ENCODE results near the gene NECTIN4. TPM values are rescaled to one million over a fixed set of nuclear protein-coding genes. Genes with fewer than 3 reads are reported as not detected.
A peak's percentile ranks its signal among the peaks of the same experiment; 100 is the strongest.

The NECTIN4 gene
- total and polyA plus RNA-seq, 2 of the 13 experiments (the other 11 are each of a cell fraction or from before 2014, with no cell fraction given): 5.9 to 12.4 TPM

GRCh38 chr1:161074676-161075368, 14.5 kb downstream of the NECTIN4 start (continued):
- TF ChIP-seq ZNF816 (CRISPR knock-in tag; IDR thresholded peaks at IDR 0.05; ENCODE audit: borderline replicate concordance) (no peak), STAT6 (CRISPR knock-in tag; IDR thresholded peaks at IDR 0.05; ENCODE audit: borderline replicate concordance) (no peak), SP4 (CRISPR knock-in tag; IDR thresholded peaks at IDR 0.05) (no peak), KDM2A (CRISPR knock-in tag; IDR thresholded peaks at IDR 0.05; ENCODE audit: borderline replicate concordance, low read depth) (peak; percentile 22; the same call in 1 of the 2 replicates), ZNF446 (CRISPR knock-in tag; IDR thresholded peaks at IDR 0.05) (no peak), ZFP36L1 (CRISPR knock-in tag; IDR thresholded peaks at IDR 0.05) (no peak), ZNF567 (CRISPR knock-in tag; IDR thresholded peaks at IDR 0.05; ENCODE audit: borderline replicate concordance) (no peak), RFX3 (CRISPR knock-in tag; IDR thresholded peaks at IDR 0.05) (no peak), PREB (CRISPR knock-in tag; IDR thresholded peaks at IDR 0.05) (no peak), ZNF33B (CRISPR knock-in tag; IDR thresholded peaks at IDR 0.05) (no peak), CEBPG (CRISPR knock-in tag; IDR thresholded peaks at IDR 0.05) (no peak), HDAC1 (CRISPR knock-in tag; IDR thresholded peaks at IDR 0.05) (0 out of 2 replicates have a peak, but pooled peaks have one; percentile 40), ZNF678 (CRISPR knock-in tag; IDR thresholded peaks at IDR 0.05) (0 out of 2 replicates have a peak, but pooled peaks have one; percentile 26), PHF5A (CRISPR knock-in tag; IDR thresholded peaks at IDR 0.05; ENCODE audit: low read depth, unreplicated experiment) (no peak), ZNF850 (CRISPR knock-in tag; conservative IDR thresholded peaks at IDR 0.05) (no peak), ZBTB8A (CRISPR knock-in tag; IDR thresholded peaks at IDR 0.05; ENCODE audit: borderline replicate concordance, low read depth) (no peak), MIER2 (CRISPR knock-in tag; IDR thresholded peaks at IDR 0.05) (no peak), RNF2 (conservative IDR thresholded peaks at IDR 0.05; ENCODE audit: low read depth) (no peak), STAT5B (CRISPR knock-in tag; IDR thresholded peaks at IDR 0.05) (no peak), ATF3 (CRISPR knock-in tag; IDR thresholded peaks at IDR 0.05) (peak; percentile 62; the same call in 1 of the 2 replicates), ZFP90 (CRISPR knock-in tag; IDR thresholded peaks at IDR 0.05; ENCODE audit: borderline replicate concordance) (0 out of 2 replicates have a peak, but pooled peaks have one; percentile 28), ZNF263 (CRISPR knock-in tag; IDR thresholded peaks at IDR 0.05) (0 out of 2 replicates have a peak, but pooled peaks have one; percentile 20), TBX3 (IDR thresholded peaks at IDR 0.05; ENCODE audit: borderline replicate concordance) (no peak), SNAPC2 (CRISPR knock-in tag; IDR thresholded peaks at IDR 0.05) (no peak), ZNF841 (CRISPR knock-in tag; IDR thresholded peaks at IDR 0.05; ENCODE audit: borderline replicate concordance) (no peak), GLI4 (CRISPR knock-in tag; IDR thresholded peaks at IDR 0.05; ENCODE audit: borderline replicate concordance) (no peak), ADNP (CRISPR knock-in tag; IDR thresholded peaks at IDR 0.05) (no peak), HOXD1 (CRISPR knock-in tag; IDR thresholded peaks at IDR 0.05) (no peak), ZBTB42 (CRISPR knock-in tag; IDR thresholded peaks at IDR 0.05) (no peak), ZFP37 (CRISPR knock-in tag; IDR thresholded peaks at IDR 0.05; ENCODE audit: borderline replicate concordance) (no peak)

Measured in HepG2 (cell line).